Stimulated activated CD4-positive, alpha-beta T cell treated with anti-CD3 and anti-CD28 coated beads, TNF-alpha, amount 100 ng/mL, for 24 hours (primary cell): ENCODE results near the gene MAP3K6.

Experiments used
- DNase-seq, 3 experiments: peaks; one replicate each; pipeline ENCODE4 v3.0.0-alpha.2; 2020; ENCODE audit warnings: low read depth in 3 of 3

Gene MAP3K6

DNA sequence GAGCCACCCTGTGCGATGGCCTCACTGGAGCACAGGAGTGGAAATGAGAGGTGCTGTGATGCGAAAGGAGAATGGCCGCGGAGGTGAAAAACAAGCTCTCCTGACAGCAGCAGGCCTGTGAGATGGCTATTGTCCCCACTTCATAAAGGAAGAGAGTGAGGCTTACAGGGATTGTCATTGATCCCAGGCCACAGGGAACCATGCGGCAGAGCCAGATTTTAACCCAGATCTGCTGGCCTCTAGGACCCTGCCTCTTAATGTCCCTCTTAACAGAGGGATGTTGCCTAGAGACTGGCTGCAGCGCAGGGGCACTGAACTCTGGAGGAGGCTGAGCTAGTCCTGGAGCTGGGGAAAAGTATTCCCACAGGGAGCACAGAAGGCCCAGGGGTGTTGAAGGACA lies 28.0 kb downstream of the MAP3K6 start:
- no peak for DNase-seq

DNA sequence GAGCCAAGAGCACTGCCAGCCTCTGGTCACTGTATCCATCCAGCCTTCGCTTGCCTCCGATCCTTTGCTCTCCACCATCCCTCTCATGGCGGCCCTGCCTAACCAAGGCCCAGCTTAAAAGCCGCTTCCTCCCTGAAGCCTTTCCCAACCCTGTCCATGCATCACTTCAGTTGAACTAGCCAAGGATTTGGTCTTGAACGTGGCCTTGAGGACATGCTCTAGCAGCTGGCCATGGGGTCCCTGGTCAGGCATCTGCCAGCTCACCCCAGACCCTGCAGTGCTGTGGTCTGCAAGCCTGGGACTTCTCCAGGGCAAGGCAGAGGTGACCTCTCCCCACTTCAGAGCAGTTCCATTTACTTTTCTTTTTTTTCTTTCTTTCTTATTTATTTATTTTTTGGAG lies 30.0 kb downstream of the MAP3K6 start:
- no peak for DNase-seq

- no peak for DNase-seq
Measured at GRCh38 chr1:27335506-27336422, 31.0 kb downstream of the MAP3K6 start.

GRCh38 chr1:27333717-27334279 lies 33.0 kb downstream of the MAP3K6 start:
- no peak for DNase-seq

DNA sequence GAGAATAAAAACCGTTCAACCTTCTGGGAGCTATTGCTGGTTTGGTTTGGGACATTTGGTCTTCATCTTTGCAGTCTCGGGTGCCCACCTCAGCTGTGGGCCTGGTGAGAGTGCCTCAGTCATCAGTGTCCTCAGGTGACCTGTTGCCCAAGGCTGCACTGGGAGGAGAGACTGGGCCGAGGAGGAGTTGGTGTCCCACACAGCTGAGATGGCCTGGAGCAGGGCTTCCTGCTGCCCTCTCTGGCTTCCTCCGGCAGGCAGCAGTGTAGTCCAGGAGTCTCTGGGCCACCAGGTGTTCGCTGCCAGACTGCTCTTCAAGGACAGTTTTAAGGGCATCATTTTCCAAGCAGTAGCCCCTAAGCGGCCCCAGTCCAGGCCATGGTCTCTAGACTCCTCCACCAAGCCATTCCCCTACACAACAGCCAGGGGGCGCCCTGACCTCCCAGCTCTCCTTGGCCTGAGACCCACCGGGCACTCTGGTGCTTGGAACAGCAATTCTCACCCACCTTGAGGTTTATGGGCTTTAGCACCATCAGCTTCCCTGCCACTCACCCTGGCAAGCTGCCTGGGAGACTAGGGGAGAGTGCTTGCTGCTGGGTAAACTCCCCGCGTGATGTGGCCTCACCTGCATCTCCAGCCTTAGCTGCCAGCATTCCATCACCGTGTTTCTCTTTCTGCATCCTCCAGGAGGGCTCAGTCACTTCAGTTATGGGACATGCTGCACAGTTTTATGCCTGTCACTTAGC lies 34.1 kb downstream of the MAP3K6 start:
- DNase-seq = peak in 2 of 3 experiments; percentile 22 to 46

DNA sequence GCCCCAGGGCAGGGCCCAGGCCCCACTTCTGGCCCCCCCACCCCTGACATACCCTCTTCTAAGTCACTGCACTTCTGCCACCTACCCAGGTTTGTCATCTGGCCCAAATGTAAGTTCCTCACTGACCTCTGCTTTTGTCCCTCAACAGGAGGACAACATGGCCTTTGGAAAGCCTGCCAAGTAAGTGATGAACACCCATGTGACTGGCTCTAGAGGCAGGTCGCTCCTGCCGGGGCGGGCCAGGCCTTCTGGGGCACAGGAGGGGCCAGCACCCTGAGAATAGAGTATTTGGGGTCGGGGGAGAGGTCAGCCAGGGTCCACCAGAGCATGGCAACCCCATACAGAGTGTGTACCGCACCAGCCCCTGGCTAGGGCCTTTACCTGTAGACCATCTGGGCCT lies 34.8 kb downstream of the MAP3K6 start:
- no peak for DNase-seq

DNA sequence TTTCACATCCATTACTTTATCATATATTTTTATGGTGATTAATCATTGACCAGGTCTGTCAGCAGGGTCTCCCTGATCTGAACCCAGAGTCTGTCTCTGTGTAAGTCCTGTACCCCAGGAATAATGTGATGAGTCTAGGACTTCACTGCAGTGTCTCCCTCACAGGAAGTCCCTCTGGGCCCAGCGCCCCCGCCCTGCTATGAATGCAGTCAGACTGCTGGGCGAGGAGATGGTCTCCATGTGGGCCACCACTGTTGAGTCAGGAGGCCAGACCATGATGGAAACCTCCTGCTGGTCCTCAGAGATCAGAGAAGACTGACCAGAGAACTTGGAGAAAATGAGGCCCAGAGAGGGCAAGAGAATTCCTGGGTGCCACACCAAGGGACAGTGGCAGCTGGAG lies 35.3 kb downstream of the MAP3K6 start:
- DNase-seq = no peak

GRCh38 chr1:27330786-27331185 lies 36.0 kb downstream of the MAP3K6 start:
- no peak for DNase-seq

- no peak for DNase-seq
Measured at GRCh38 chr1:27327964-27328363, 38.8 kb downstream of the MAP3K6 start.

DNA sequence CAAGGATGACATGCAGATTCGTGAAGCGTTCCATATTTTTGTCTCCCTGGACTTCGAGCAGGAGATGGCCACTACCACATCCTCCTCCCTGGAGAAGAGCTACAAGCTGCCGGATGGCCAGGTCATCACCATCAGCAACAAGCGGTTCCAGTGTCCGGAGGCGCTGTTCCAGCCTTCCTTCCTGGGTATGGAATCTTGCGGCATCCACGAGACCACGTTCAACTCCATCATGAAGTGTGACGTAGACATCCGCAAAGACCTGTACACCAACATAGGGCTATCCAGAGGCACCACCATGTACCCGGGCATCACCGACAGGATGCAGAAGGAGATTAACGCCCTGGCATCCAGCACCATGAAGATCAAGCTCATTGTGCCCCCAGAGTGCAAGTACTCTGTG lies 41.5 kb downstream of the MAP3K6 start:
- no peak for DNase-seq

GRCh38 chr1:27322569-27323240 lies 44.1 kb downstream of the MAP3K6 start:
- DNase-seq = no peak

- peak; percentile 94 to 96 (median 96) for DNase-seq
Measured at GRCh38 chr1:27321813-27322568, 44.8 kb downstream of the MAP3K6 start, which contains the start of gene TMEM222. Gene TMEM222 (plus strand): TSS chr1:27322163. CDS start chr1:27322198, 35 bp downstream.

DNA sequence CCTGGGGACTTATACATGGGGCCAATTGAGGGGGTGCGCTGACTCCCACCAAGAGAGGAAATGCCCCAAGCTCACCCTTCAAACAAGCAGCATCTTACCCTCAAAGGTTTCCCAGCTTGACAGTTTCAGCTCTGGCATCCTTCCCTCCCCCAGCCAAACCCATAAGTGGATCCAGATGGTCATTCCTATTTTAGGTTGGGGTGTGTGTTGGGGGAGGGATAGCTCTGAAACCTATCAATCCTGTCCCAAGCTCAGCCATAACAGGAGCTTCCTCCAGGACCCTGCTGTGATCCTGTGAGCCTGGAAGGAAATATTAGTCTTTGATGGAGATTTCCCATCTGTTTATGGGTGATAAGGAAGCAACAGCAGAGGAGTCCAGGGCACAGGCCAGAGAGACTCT lies 48.2 kb downstream of the MAP3K6 start:
- no peak for DNase-seq

DNA sequence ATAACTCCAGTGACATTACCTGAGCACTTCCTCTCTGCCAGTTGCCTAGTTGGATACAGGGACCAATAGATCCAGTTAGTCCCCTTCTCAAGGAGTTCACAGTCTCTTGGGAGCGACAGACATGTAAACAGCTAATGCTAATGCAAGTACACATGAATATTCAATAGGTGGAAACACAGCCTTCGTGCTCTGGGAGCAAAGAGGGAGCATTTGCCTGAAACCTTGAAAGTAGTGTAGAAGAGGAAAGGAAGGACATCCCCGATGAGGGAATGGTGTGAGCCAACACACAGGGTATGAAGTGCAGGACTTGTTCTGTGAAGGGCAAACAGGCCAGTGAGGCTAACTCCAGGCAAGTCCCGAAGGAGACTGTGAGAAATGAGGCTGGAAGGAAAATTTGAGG lies 48.6 kb downstream of the MAP3K6 start:
- no peak for DNase-seq

GRCh38 chr1:27316860-27317259 lies 49.9 kb downstream of the MAP3K6 start:
- DNase-seq = no peak

DNA sequence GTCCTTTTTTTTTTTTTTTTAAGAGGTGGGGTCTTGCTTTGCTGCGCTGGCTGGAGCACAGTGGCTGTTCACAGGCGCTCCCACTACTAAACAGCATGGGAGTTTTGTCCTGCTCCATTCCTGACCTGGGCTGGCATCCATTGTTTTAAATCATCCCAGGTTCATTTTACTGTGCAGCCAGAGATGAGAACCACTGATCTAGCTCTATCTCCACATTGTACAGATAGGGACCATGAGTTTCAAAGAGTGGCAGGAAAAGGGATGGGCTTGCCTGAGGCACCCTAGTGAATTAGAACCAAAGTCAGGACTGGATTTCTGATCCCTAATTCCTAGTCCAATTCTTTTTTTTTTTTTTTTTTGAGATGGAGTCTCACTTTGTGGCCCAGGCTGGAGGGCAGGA lies 52.0 kb downstream of the MAP3K6 start:
- DNase-seq = no peak

DNA sequence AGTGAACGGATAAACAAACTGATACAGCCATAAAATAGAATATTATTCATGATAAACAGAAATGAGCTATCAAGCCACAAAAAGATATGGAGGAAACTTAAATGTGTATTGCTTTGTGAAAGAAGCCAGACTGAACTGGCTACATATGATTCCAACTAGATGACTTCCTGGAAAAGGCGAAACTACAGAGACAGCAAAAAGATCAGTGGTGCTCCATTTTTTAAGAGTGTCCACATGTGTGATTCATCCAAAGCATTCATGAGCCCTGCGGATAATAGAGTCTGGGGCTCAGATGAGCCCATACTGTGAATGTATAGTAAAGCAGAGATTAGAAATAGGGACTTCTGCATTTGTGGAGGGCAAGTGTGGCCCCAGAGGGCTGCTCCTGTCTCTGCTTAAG lies 52.6 kb downstream of the MAP3K6 start:
- DNase-seq = no peak

DNA sequence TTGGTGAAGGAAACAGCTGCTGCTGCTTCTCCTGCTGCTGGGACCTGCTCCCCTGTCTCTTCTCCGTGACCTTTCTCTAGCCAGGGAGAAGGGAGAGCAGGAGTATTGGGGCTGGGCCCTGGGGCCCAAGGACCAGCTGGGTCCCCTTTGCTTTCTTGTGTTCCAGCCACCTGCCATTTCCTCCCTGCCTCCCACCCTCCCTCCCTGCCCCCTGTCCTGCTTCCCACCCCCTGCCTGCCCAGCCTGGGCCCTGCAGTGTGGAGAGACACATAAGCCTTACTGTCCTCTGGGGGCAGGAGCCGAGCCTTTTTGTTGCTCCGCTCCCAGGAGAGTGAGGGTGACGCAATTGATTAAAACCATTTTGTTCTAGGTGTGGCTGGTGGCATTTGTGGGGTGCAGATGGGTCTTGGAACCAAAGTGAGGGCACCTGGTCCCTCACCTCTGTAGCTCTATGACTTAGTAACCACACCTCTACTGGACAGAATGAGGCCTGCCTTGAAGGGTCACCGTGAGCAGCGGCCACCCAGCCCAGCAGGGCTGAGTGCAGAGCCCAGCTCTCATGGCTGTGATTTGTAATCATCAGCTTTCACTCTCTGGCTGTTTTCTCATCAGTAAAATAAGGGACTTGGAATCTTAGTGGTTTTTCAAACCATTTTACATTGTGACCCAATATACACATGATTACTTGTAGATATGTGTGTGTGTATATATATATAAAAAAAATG lies 58.7 kb downstream of the MAP3K6 start:
- no peak for DNase-seq

DNA sequence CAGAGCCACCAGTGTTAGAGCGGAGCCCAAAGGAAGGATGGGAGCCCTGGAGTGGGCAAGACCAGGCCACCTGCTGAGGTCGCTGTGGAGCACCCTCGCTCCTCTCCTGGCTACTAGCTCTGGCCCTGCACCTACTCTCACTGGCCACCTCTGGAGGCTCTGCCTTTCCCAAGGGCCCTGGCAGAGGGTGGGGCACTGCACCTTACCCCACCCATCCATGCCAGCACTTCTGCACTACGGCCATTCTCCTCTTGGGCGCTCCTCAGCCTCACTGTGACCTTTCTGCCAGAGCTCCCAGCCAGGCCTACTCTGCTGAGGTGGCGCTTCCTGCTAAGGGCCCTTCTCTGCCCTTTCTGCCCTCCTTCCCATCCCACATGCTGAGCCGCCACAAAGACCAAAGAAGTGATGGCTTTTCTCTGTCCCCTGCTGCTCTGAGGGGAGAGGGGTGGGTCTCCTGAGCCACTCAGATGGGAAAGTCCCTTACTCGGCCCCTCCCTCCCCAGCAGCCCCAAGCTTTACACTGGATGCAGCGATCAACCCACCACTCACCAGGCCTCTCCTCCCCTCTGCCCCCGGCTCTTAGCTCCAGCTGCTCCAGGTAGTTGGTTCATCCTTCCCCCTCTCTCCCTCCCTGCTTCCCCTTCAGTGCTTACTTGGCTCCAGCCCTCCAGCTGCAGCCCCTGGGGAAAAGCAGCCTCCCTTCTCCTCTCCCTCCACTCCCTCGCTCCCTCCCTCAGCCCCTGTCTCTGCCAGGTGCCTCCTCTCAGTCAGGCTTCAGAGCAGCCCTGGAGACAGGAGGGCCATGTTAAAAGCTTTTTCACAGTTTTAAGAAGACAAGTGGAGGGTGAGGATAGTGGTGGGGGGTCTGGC lies 59.6 kb downstream of the MAP3K6 start:
- no peak for DNase-seq

DNA sequence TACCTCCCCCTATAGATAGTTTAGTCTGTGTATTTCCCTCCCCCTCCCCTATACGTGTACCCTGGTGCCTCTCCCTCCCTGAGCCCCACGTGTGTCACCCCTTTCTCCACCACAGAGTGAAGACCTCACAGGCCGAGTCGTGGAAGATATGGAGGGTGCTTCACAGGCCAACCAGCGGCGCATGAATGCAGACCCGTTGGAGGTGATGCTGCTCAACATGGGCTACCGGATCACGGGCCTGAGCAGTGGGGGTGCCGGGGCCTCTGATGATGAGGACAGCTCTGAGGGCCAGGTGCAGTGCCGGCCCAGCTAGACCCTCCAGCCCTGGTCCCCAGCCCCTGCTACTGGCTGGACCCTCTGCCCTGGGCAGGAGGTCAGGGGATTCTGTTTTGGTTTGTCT lies 60.7 kb downstream of the MAP3K6 start:
- no peak for DNase-seq
